ENCODE results near the gene ABHD17A. TPM values are rescaled to one million over a fixed set of nuclear protein-coding genes. Genes with fewer than 3 reads are reported as not detected.
"Not testable (repeated sequence)": the region's sequence is repeated elsewhere in the genome, so short reads cannot be mapped to it uniquely, and the experiment has no call there.

Gene ABHD17A
- total and polyA plus RNA-seq, 2 experiments from 2014 or later = 145 to 198 TPM

- no peaks in the 10 kb centered on the region for H3K27me3 ChIP-seq
- H3K9me3 ChIP-seq (ENCODE audit: low read depth) = no peaks in the 10 kb centered on the region
Observed at GRCh38 chr19:1880611-1881392, 4.5 kb downstream of the ABHD17A start.

GRCh38 chr19:1879982-1880381, 5.3 kb downstream of the ABHD17A start:
- H3K36me3 ChIP-seq; H3K27ac ChIP-seq; H3K9me3 ChIP-seq (ENCODE audit: low read depth): not testable (repeated sequence)

More at GRCh38 chr19:1880611-1881392, 4.5 kb downstream of the ABHD17A start:
- no peaks in the 10 kb centered on the region for H3K36me3 ChIP-seq
- H3K4me3 ChIP-seq = no peak overlapping the region
- TF ChIP-seq CTCF (IDR thresholded peaks at IDR 0.05; ENCODE audit: low read depth, low read length) = no peak
- DNase-seq (ENCODE audit: low read depth in 1 of 2, low spot score in 1 of 2) = no peak
- H3K27ac ChIP-seq = no peak overlapping the region
- H3K4me1 ChIP-seq (ENCODE audit: low read depth) = peaks cover 25% of the 10 kb centered on the region

GRCh38 chr19:1878583-1878982, 6.7 kb downstream of the ABHD17A start:
- H3K27ac ChIP-seq; H3K27me3 ChIP-seq; H3K9me3 ChIP-seq (ENCODE audit: low read depth); H3K4me3 ChIP-seq; H3K36me3 ChIP-seq; DNase-seq (ENCODE audit: low read depth in 1 of 2, low spot score in 1 of 2): not testable (repeated sequence)
- peaks cover 30% of the 10 kb centered on the region for H3K4me1 ChIP-seq (ENCODE audit: low read depth)

More at GRCh38 chr19:1879982-1880381, 5.3 kb downstream of the ABHD17A start:
- peaks cover 25% of the 10 kb centered on the region for H3K4me1 ChIP-seq (ENCODE audit: low read depth)
- H3K27me3 ChIP-seq; H3K4me3 ChIP-seq; DNase-seq (ENCODE audit: low read depth in 1 of 2, low spot score in 1 of 2): not testable (repeated sequence)

GRCh38 chr19:1877280-1877660, 8.0 kb downstream of the ABHD17A start:
- not testable (repeated sequence) for H3K27ac ChIP-seq, H3K4me3 ChIP-seq

GRCh38 chr19:1876496-1877279, 8.6 kb downstream of the ABHD17A start:
- not testable (repeated sequence) for H3K36me3 ChIP-seq; H3K9me3 ChIP-seq (ENCODE audit: low read depth); H3K27me3 ChIP-seq; DNase-seq (ENCODE audit: low read depth in 1 of 2, low spot score in 1 of 2)
- H3K4me3 ChIP-seq = peak overlapping the region; percentile 94
- peak overlapping the region; percentile 93 for H3K27ac ChIP-seq
- TF ChIP-seq CTCF (IDR thresholded peaks at IDR 0.05; ENCODE audit: low read depth, low read length) = peak; percentile 14
- H3K4me1 ChIP-seq (ENCODE audit: low read depth) = peaks cover 16% of the 10 kb centered on the region

More at GRCh38 chr19:1877280-1877660, 8.0 kb downstream of the ABHD17A start:
- not testable (repeated sequence) for DNase-seq (ENCODE audit: low read depth in 1 of 2, low spot score in 1 of 2); H3K36me3 ChIP-seq; H3K27me3 ChIP-seq; H3K9me3 ChIP-seq (ENCODE audit: low read depth)
- peaks cover 22% of the 10 kb centered on the region for H3K4me1 ChIP-seq (ENCODE audit: low read depth)

- Histone ChIP-seq H3K27me3 (no peaks in the 10 kb centered on the region), H3K36me3 (no peaks in the 10 kb centered on the region), H3K27ac (peak overlapping the region; percentile 93), H3K4me3 (peak overlapping the region; percentile 94), H3K9me3 (ENCODE audit: low read depth) (no peaks in the 10 kb centered on the region), H3K4me1 (ENCODE audit: low read depth) (peaks cover 16% of the 10 kb centered on the region)
- no peak for TF ChIP-seq CTCF (IDR thresholded peaks at IDR 0.05; ENCODE audit: low read depth, low read length)
- peak; percentile 93 to 96 for DNase-seq (ENCODE audit: low read depth in 1 of 2, low spot score in 1 of 2)
Observed at GRCh38 chr19:1875646-1876495, 9.4 kb downstream of the ABHD17A start.

GRCh38 chr19:1875265-1875645, 10.0 kb downstream of the ABHD17A start:
- H3K27me3 ChIP-seq; H3K9me3 ChIP-seq (ENCODE audit: low read depth); DNase-seq (ENCODE audit: low read depth in 1 of 2, low spot score in 1 of 2); H3K36me3 ChIP-seq: not testable (repeated sequence)
- H3K4me1 ChIP-seq (ENCODE audit: low read depth) = peaks cover 16% of the 10 kb centered on the region
- H3K4me3 ChIP-seq = peak overlapping the region; percentile 94
- H3K27ac ChIP-seq = peak overlapping the region; percentile 93

Measured in cardiac muscle cell (in vitro differentiated cells and primary cell).